Activated T-cell treated with anti-CD3 and anti-CD28 coated beads, Interleukin-2, amount 50 U/mL, for 72 hours (primary cell): ENCODE data around the gene ZBTB7B. TPM values are rescaled to one million over a fixed set of nuclear protein-coding genes. Genes with fewer than 3 reads are reported as not detected.

Experiments used
- ATAC-seq, 2 donors: fragments of 150-1000 bp; cut with Tn5 transposase; replicated peaks in 1 of 2; 2 replicates each; pipeline ENCODE4 v1.10.0; 2021; ENCODE audit warnings: moderate library complexity in 2 of 2, mild to moderate bottlenecking in 1 of 2
- DNase-seq, 2 donors: peaks; one replicate each; pipeline ENCODE4 v3.0.0; 2021 to 2022; ENCODE audit warnings: mixed read lengths in 1 of 2
- H3K27ac Mint-ChIP-seq: one replicate; pipeline ENCODE4 v1.8.0; 2022; ENCODE audit warnings: mild to moderate bottlenecking, moderate library complexity, mixed read lengths
- H3K27me3 Mint-ChIP-seq: one replicate; pipeline ENCODE4 v1.8.0; 2022; ENCODE audit warnings: low read depth, mixed read lengths
- H3K36me3 Mint-ChIP-seq, 2 donors: one replicate each; pipeline ENCODE4 v1.8.0; 2022; ENCODE audit warnings: mixed read lengths in 2 of 2, mild to moderate bottlenecking in 1 of 2; ENCODE audit not compliant: insufficient read depth in 2 of 2
- H3K4me1 Mint-ChIP-seq: one replicate; pipeline ENCODE4 v1.8.0; 2022; ENCODE audit warnings: low read depth, mixed read lengths
- H3K4me3 Mint-ChIP-seq, 2 donors: one replicate each; pipeline ENCODE4 v1.8.0; 2022; ENCODE audit warnings: mild to moderate bottlenecking in 2 of 2, mixed read lengths in 2 of 2, moderate library complexity in 2 of 2
- H3K9me3 Mint-ChIP-seq, 2 donors: one replicate each; pipeline ENCODE4 v1.8.0; 2022; ENCODE audit warnings: mixed read lengths in 2 of 2
- total RNA-seq, 2 donors: library from RNA; stranded (reverse); gene quantifications; one replicate each; pipeline ENCODE4 v1.2.3, GENCODE V29; 2022

ZBTB7B gene
- total RNA-seq = 100 to 1,000 TPM; 129 to 141 TPM

- peak in 1 of 2 donors; percentile 48 for DNase-seq
- peak within 1 kb of the TSS; percentile 98 to 99 for H3K4me3 Mint-ChIP-seq
- peaks cover 11 to 13% of the 10 kb centered on the region in 2 donors for H3K36me3 Mint-ChIP-seq
- peak in 1 of 2 donors; percentile 1 for ATAC-seq
- H3K9me3 Mint-ChIP-seq = no peaks in the 10 kb centered on the region
- H3K27ac Mint-ChIP-seq = peak within 1 kb of the TSS; percentile 97
- no peaks in the 10 kb centered on the region for H3K27me3 Mint-ChIP-seq
- H3K4me1 Mint-ChIP-seq = peaks cover 53% of the 10 kb centered on the region
Measured at GRCh38 chr1:155002464-155003226, at the start of gene ZBTB7B. ZBTB7B (plus strand) TSS chr1:155002802; CDS start chr1:155014661, 11,859 bp downstream.

GRCh38 chr1:154953611-154954038 is 49.0 kb upstream of the ZBTB7B start:
- peak overlapping the region; percentile 93 to 99 for H3K4me3 Mint-ChIP-seq
- H3K27me3 Mint-ChIP-seq = no peaks in the 10 kb centered on the region
- H3K27ac Mint-ChIP-seq = peak overlapping the region; percentile 82
- H3K4me1 Mint-ChIP-seq = peaks cover 80% of the 10 kb centered on the region
- ATAC-seq (no peak), DNase-seq (no peak)
- no peaks in the 10 kb centered on the region for H3K36me3 Mint-ChIP-seq
- no peaks in the 10 kb centered on the region for H3K9me3 Mint-ChIP-seq

- Mint-ChIP-seq H3K4me1 (peaks cover 82% of the 10 kb centered on the region), H3K36me3 (no peaks in the 10 kb centered on the region), H3K27me3 (no peaks in the 10 kb centered on the region), H3K9me3 (no peaks in the 10 kb centered on the region), H3K27ac (peak overlapping the region; percentile 82), H3K4me3 (peak overlapping the region; percentile 93 to 99)
- DNase-seq = no peak
- no peak for ATAC-seq
Measured at GRCh38 chr1:154954541-154954940, 48.1 kb upstream of the ZBTB7B start.

GRCh38 chr1:154955039-154955717 is 47.4 kb upstream of the ZBTB7B start:
- DNase-seq (peak; percentile 82 to 87), ATAC-seq (peak; percentile 86 to 89)
- H3K4me1 Mint-ChIP-seq = peaks cover 89% of the 10 kb centered on the region
- H3K36me3 Mint-ChIP-seq = peaks cover 0 to 4% of the 10 kb centered on the region in 2 donors
- no peaks in the 10 kb centered on the region for H3K27me3 Mint-ChIP-seq
- H3K27ac Mint-ChIP-seq = peak overlapping the region; percentile 82
- no peaks in the 10 kb centered on the region for H3K9me3 Mint-ChIP-seq
- H3K4me3 Mint-ChIP-seq = peak overlapping the region; percentile 93 to 99

GRCh38 chr1:154955718-154956543 is 46.7 kb upstream of the ZBTB7B start, which contains the start of gene PBXIP1:
PBXIP1 (minus strand) TSS chr1:154956099; CDS start chr1:154953721, 2,378 bp downstream.
- peak; percentile 84 to 86 for DNase-seq
- Mint-ChIP-seq H3K27me3 (no peaks in the 10 kb centered on the region), H3K27ac (peak within 1 kb of the TSS; percentile 82), H3K4me3 (peak within 1 kb of the TSS; percentile 93 to 99), H3K9me3 (no peaks in the 10 kb centered on the region), H3K36me3 (peaks cover 0 to 4% of the 10 kb centered on the region in 2 donors), H3K4me1 (peaks cover 89% of the 10 kb centered on the region)
- ATAC-seq = peak; percentile 65 to 67

GRCh38 chr1:154956544-154956941 is 46.1 kb upstream of the ZBTB7B start:
- no peak for DNase-seq
- Mint-ChIP-seq H3K4me3 (peak overlapping the region; percentile 93 to 99), H3K4me1 (peaks cover 84% of the 10 kb centered on the region), H3K36me3 (peaks cover 0 to 4% of the 10 kb centered on the region in 2 donors), H3K27ac (peak overlapping the region; percentile 82), H3K27me3 (no peaks in the 10 kb centered on the region), H3K9me3 (no peaks in the 10 kb centered on the region)
- ATAC-seq = no peak

- H3K9me3 Mint-ChIP-seq = no peaks in the 10 kb centered on the region
- H3K4me3 Mint-ChIP-seq = peak overlapping the region; percentile 11 to 37
- DNase-seq (no peak), ATAC-seq (no peak)
- peak overlapping the region; percentile 7 for H3K27ac Mint-ChIP-seq
- peaks cover 78% of the 10 kb centered on the region for H3K4me1 Mint-ChIP-seq
- peaks cover 0 to 5% of the 10 kb centered on the region in 2 donors for H3K36me3 Mint-ChIP-seq
- no peaks in the 10 kb centered on the region for H3K27me3 Mint-ChIP-seq
Measured at GRCh38 chr1:154957091-154957657, 45.4 kb upstream of the ZBTB7B start.

GRCh38 chr1:154958036-154958435 is 44.6 kb upstream of the ZBTB7B start:
- peaks cover 77% of the 10 kb centered on the region for H3K4me1 Mint-ChIP-seq
- ATAC-seq (no peak), DNase-seq (no peak)
- peaks cover 0 to 9% of the 10 kb centered on the region in 2 donors for H3K36me3 Mint-ChIP-seq
- H3K27me3 Mint-ChIP-seq = no peaks in the 10 kb centered on the region
- H3K4me3 Mint-ChIP-seq = no peak overlapping the region
- H3K27ac Mint-ChIP-seq = peak overlapping the region; percentile 48
- no peaks in the 10 kb centered on the region for H3K9me3 Mint-ChIP-seq

- peak overlapping the region; percentile 48 for H3K27ac Mint-ChIP-seq
- ATAC-seq = no peak
- peaks cover 0 to 9% of the 10 kb centered on the region in 2 donors for H3K36me3 Mint-ChIP-seq
- H3K9me3 Mint-ChIP-seq = no peaks in the 10 kb centered on the region
- peaks cover 77% of the 10 kb centered on the region for H3K4me1 Mint-ChIP-seq
- DNase-seq = no peak
- H3K4me3 Mint-ChIP-seq = peak overlapping the region in 1 of 2 donors; percentile 14
- no peaks in the 10 kb centered on the region for H3K27me3 Mint-ChIP-seq
Measured at GRCh38 chr1:154958681-154959425, 43.7 kb upstream of the ZBTB7B start.

GRCh38 chr1:154959426-154959780 is 43.2 kb upstream of the ZBTB7B start:
- no peaks in the 10 kb centered on the region for H3K9me3 Mint-ChIP-seq
- peaks cover 73% of the 10 kb centered on the region for H3K4me1 Mint-ChIP-seq
- no peak overlapping the region for H3K27ac Mint-ChIP-seq
- no peak for DNase-seq
- ATAC-seq = no peak
- H3K4me3 Mint-ChIP-seq = peak overlapping the region; percentile 59 to 92
- peaks cover 0 to 9% of the 10 kb centered on the region in 2 donors for H3K36me3 Mint-ChIP-seq
- no peaks in the 10 kb centered on the region for H3K27me3 Mint-ChIP-seq

- no peaks in the 10 kb centered on the region for H3K9me3 Mint-ChIP-seq
Measured at GRCh38 chr1:154960446-154961136, 42.0 kb upstream of the ZBTB7B start.

More at GRCh38 chr1:154960446-154961136, 42.0 kb upstream of the ZBTB7B start:
- H3K27ac Mint-ChIP-seq = peak overlapping the region; percentile 89
- ATAC-seq (no peak), DNase-seq (no peak)
- H3K27me3 Mint-ChIP-seq = no peaks in the 10 kb centered on the region
- peaks cover 61% of the 10 kb centered on the region for H3K4me1 Mint-ChIP-seq
- peak overlapping the region; percentile 92 to 94 for H3K4me3 Mint-ChIP-seq
- H3K36me3 Mint-ChIP-seq = peaks cover under 1 to 9% of the 10 kb centered on the region in 2 donors
